ENCODE results near the gene MRPL4.
A peak's percentile ranks its signal among the peaks of the same experiment; 100 is the strongest.
"Not testable (repeated sequence)": the region's sequence is repeated elsewhere in the genome, so short reads cannot be mapped to it uniquely, and the experiment has no call there.

Gene MRPL4

GRCh38 chr19:10268071-10268470 is 16.1 kb downstream of the MRPL4 start:
- no peak for DNase-seq

GRCh38 chr19:10269333-10270179 is 17.5 kb downstream of the MRPL4 start:
- peak; percentile 44 for DNase-seq

GRCh38 chr19:10270180-10270615 is 18.2 kb downstream of the MRPL4 start:
- no peak for DNase-seq

GRCh38 chr19:10270616-10271394 is 18.8 kb downstream of the MRPL4 start, which contains the start of gene ICAM1:
TSS of gene ICAM1 (plus strand) at chr19:10271120. CDS start at chr19:10271160, 40 bp downstream.
- no peak for DNase-seq

GRCh38 chr19:10271543-10272086 is 19.6 kb downstream of the MRPL4 start:
- no peak for DNase-seq

- no peak for DNase-seq
Observed at GRCh38 chr19:10274589-10274988, 22.6 kb downstream of the MRPL4 start.

- no peak for DNase-seq
Observed at GRCh38 chr19:10277795-10278589, 26.0 kb downstream of the MRPL4 start.

GRCh38 chr19:10278935-10279334 is 26.9 kb downstream of the MRPL4 start:
- no peak for DNase-seq

GRCh38 chr19:10279737-10280442 is 27.9 kb downstream of the MRPL4 start:
- no peak for DNase-seq

- not testable (repeated sequence) for DNase-seq
Observed at GRCh38 chr19:10282043-10282442, 30.0 kb downstream of the MRPL4 start.

- no peak for DNase-seq
Observed at GRCh38 chr19:10283301-10284064, 31.5 kb downstream of the MRPL4 start.

GRCh38 chr19:10284065-10284959 is 32.3 kb downstream of the MRPL4 start:
- DNase-seq = no peak

- no peak for DNase-seq
Observed at GRCh38 chr19:10284960-10285278, 32.9 kb downstream of the MRPL4 start.

- DNase-seq = no peak
Observed at GRCh38 chr19:10285393-10285792, 33.4 kb downstream of the MRPL4 start.

GRCh38 chr19:10286803-10287737 is 35.1 kb downstream of the MRPL4 start, which contains the start of gene ICAM4:
TSS of gene ICAM4 (plus strand) at chr19:10286955. CDS start at chr19:10287013, 58 bp downstream.
- DNase-seq = peak; percentile 74

GRCh38 chr19:10288662-10289166 is 36.7 kb downstream of the MRPL4 start:
- no peak for DNase-seq

- DNase-seq = peak; percentile 70
Observed at GRCh38 chr19:10289167-10289835, 37.3 kb downstream of the MRPL4 start.

GRCh38 chr19:10289836-10290356 is 37.9 kb downstream of the MRPL4 start, which contains the start of gene ICAM5:
TSS of gene ICAM5 (plus strand) at chr19:10289952. CDS start at chr19:10290044, 92 bp downstream.
- DNase-seq = peak; percentile 66

Measured in DMS 273 treated with DMSO at 0.1 percent for 48 hours (cell line).